HTERT RPE-1 (cell line): Measurements from ENCODE around the gene MICA.
"Not testable (repeated sequence)": the region's sequence is repeated elsewhere in the genome, so short reads cannot be mapped to it uniquely, and the experiment has no call there.

Experiments used
- in situ Hi-C: fragments of 300-500 bp; cut with MboI; formaldehyde crosslinking; loops from 4 replicates; pipeline ENCODE4 v1.14.3; 2020; ENCODE audit warnings: low sequenced_read_pairs

MICA gene

GRCh38 chr6:31403283-31404060 is at the start of gene MICA:
MICA (plus strand) TSS chr6:31403595; CDS start chr6:31403633, 38 bp downstream.
- in situ Hi-C loops: no loop called here

GRCh38 chr6:31354158-31354863 is 49.1 kb upstream of the MICA start:
- in situ Hi-C loops: no loop called here

- in situ Hi-C loops: no loop called here
Observed at GRCh38 chr6:31354864-31355582, 48.4 kb upstream of the MICA start.

- in situ Hi-C loops: no loop called here
Observed at GRCh38 chr6:31355583-31355948, 47.8 kb upstream of the MICA start.

GRCh38 chr6:31356216-31356945 is 47.0 kb upstream of the MICA start:
- in situ Hi-C loops: no loop called here

- in situ Hi-C loops: no loop called here
Observed at GRCh38 chr6:31356946-31357466, 46.4 kb upstream of the MICA start, which contains the start of gene HLA-B. HLA-B (minus strand) TSS chr6:31357179; CDS start chr6:31357158, 21 bp downstream.

- in situ Hi-C loops: no loop called here
Observed at GRCh38 chr6:31357886-31358285, 45.5 kb upstream of the MICA start.

- in situ Hi-C loops: no loop called here
Observed at GRCh38 chr6:31358302-31358701, 45.1 kb upstream of the MICA start.

- in situ Hi-C loops: no loop called here
Observed at GRCh38 chr6:31359581-31359980, 43.8 kb upstream of the MICA start.

- in situ Hi-C loops: no loop called here
Observed at GRCh38 chr6:31362751-31363150, 40.6 kb upstream of the MICA start.

- in situ Hi-C loops: no loop called here
Observed at GRCh38 chr6:31363811-31364210, 39.6 kb upstream of the MICA start.

- in situ Hi-C loops: no loop called here
Observed at GRCh38 chr6:31365864-31366263, 37.5 kb upstream of the MICA start.

- in situ Hi-C loops: no loop called here
Observed at GRCh38 chr6:31366693-31367470, 36.5 kb upstream of the MICA start.

GRCh38 chr6:31368461-31368860 is 34.9 kb upstream of the MICA start:
- in situ Hi-C loops: no loop called here

- in situ Hi-C loops: not testable (repeated sequence)
Observed at GRCh38 chr6:31374118-31374517, 29.3 kb upstream of the MICA start.

- in situ Hi-C loops: no loop called here
Observed at GRCh38 chr6:31375699-31376098, 27.7 kb upstream of the MICA start.

GRCh38 chr6:31377029-31377428 is 26.4 kb upstream of the MICA start:
- in situ Hi-C loops: no loop called here

- in situ Hi-C loops: no loop called here
Observed at GRCh38 chr6:31378062-31378720, 25.2 kb upstream of the MICA start.

- in situ Hi-C loops: no loop called here
Observed at GRCh38 chr6:31378721-31379103, 24.7 kb upstream of the MICA start.
